ENCODE results near the gene A4GALT. TPM values are rescaled to one million over a fixed set of nuclear protein-coding genes. Genes with fewer than 3 reads are reported as not detected.

A4GALT gene
- total and polyA plus RNA-seq, 2 donors (not counting 1 experiment from before 2014, with no cell fraction given): 0.09 to 6.1 TPM

DNA sequence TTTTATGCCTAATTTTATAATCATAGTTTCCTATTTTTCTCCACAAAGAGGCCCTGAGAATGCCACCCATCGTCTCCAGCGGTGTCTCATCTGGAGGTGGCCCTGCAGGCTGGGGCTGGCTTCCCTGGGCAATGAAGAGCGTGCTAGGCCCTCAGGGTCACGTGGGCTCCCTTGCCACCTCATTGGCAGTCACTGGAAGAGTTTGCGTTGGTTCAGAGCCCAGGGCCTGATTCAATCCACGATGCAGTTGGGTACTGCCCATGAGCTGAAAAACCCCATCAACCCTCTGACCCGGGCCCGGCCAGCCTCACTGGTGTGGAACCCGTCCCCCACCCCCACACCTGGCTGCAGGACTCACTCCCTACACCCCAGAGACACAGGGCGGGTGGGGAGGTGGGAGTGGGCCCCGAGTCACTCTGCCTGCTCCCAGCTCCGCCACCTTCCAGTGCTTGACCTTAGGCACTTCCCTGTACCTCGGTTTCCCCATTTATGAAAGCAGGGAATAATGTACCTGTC lies 43.4 kb upstream of the A4GALT start:
- TF ChIP-seq, protein P1, sequence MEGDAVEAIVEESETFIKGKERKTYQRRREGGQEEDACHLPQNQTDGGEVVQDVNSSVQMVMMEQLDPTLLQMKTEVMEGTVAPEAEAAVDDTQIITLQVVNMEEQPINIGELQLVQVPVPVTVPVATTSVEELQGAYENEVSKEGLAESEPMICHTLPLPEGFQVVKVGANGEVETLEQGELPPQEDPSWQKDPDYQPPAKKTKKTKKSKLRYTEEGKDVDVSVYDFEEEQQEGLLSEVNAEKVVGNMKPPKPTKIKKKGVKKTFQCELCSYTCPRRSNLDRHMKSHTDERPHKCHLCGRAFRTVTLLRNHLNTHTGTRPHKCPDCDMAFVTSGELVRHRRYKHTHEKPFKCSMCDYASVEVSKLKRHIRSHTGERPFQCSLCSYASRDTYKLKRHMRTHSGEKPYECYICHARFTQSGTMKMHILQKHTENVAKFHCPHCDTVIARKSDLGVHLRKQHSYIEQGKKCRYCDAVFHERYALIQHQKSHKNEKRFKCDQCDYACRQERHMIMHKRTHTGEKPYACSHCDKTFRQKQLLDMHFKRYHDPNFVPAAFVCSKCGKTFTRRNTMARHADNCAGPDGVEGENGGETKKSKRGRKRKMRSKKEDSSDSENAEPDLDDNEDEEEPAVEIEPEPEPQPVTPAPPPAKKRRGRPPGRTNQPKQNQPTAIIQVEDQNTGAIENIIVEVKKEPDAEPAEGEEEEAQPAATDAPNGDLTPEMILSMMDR (IDR thresholded peaks at IDR 0.05): no peak
- no peak for TF ChIP-seq EZH2 (IDR thresholded peaks at IDR 0.05; ENCODE audit: borderline replicate concordance, insufficient read depth, low read depth, low read length, poor library complexity, severe bottlenecking)

DNA sequence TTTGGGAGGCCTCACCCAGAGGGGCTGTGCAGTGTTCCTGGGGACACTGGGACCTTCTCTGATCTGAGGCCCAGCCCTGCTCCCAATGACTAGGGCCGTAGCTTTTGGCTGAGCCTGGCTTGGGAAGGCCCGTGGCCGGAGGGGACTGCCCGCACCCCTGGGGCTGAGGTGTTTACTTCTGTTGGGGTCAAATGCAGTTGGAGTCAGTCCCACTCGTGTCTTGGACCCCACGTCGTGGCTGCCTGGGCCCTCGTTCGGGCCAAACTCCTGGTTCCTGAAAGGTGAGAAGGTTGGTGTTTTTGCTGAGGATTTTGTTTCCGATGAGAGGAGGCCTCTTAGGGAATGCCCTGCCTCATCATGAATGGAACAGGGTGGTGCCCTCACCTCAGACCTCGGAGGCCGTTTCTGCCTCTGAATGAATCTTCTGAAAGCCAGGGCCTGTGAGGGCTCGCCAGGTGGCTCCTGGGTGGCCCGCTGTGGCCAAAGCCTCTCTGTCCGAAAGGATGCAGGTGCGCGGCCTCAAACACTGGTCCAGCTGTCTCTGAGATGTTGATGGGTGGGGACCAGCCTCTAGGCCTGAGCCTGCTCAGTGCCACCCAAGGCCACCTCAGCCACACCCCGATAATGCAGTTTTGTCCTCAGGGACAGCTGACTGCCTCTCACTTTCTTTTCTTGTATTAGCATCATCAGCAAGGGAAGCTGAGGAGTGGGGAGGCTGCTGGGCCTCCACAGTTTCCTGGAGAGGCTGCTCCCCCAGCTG lies 40.3 kb upstream of the A4GALT start:
- CTCF ChIA-PET: interaction anchor here (0.6 kb wide), 1 partner anchor 17 kb away, joined by 3 read pairs; no protein-coding TSS in a partner anchor
- no peaks in the 10 kb centered on the region for H3K27me3 ChIP-seq (replicated peaks in 1 of 4; ENCODE audit: control extremely low read depth in 1 of 4, control insufficient read depth in 3 of 4, insufficient read depth in 4 of 4, low read length in 3 of 4)
- H3K4me3 ChIP-seq (ENCODE audit: control extremely low read depth in 1 of 5, extremely low read depth in 1 of 5, insufficient read depth in 1 of 5, low read depth in 2 of 5, low read length in 4 of 5): no peak overlapping the region
- TF ChIP-seq, protein P1 (IDR thresholded peaks at IDR 0.05): no peak
- no peak for TF ChIP-seq EZH2 (IDR thresholded peaks at IDR 0.05; ENCODE audit: borderline replicate concordance, insufficient read depth, low read depth, low read length, poor library complexity, severe bottlenecking)
- H3K79me2 ChIP-seq (ENCODE audit: control insufficient read depth, insufficient read depth, low read length): no peaks in the 10 kb centered on the region
- no peaks in the 10 kb centered on the region for H4K20me1 ChIP-seq (ENCODE audit: control insufficient read depth, insufficient read depth, low read length, poor library complexity, severe bottlenecking)
- H3K9me3 Mint-ChIP-seq (ENCODE audit: insufficient read depth): no peaks in the 10 kb centered on the region
- H3K36me3 ChIP-seq (replicated peaks in 1 of 2; ENCODE audit: control extremely low read depth in 1 of 2, control insufficient read depth in 1 of 2, extremely low read depth in 1 of 2, insufficient read depth in 2 of 2, low read length in 1 of 2): no peaks in the 10 kb centered on the region
- no peak overlapping the region for H3K4me2 ChIP-seq (replicated peaks; ENCODE audit: low read depth, low read length, poor library complexity, severe bottlenecking)
- no peak overlapping the region for H2AFZ ChIP-seq (ENCODE audit: insufficient read depth, low read depth, low read length, poor library complexity, severe bottlenecking)
- DNase-seq: no peak
- H3K4me1 Mint-ChIP-seq: peaks cover 15% of the 10 kb centered on the region
- no peak overlapping the region for H3K9ac ChIP-seq (ENCODE audit: low read length)
- no peaks in the 10 kb centered on the region for H3K9me3 ChIP-seq (ENCODE audit: control extremely low read depth in 1 of 3, control insufficient read depth in 2 of 3, insufficient read depth in 1 of 3, low read length in 2 of 3)
- WGBS (ENCODE audit: insufficient coverage): 71% methylated on average over 16 of the region's 18 CpGs
- intact Hi-C loops (cut with micrococcal nuclease): no loop called here
- ATAC-seq (ENCODE audit: low read depth): peak; percentile 22
- H3K27ac ChIP-seq (ENCODE audit: low read length in 2 of 2): no peak overlapping the region
- peaks cover 0 to 10% of the 10 kb centered on the region in 2 donors for H3K4me1 ChIP-seq (ENCODE audit: control insufficient read depth in 2 of 2, insufficient read depth in 2 of 2, low read length in 2 of 2)
- no peak overlapping the region for H3K27ac Mint-ChIP-seq
- H3K27me3 Mint-ChIP-seq: peaks cover 5% of the 10 kb centered on the region
- H3K4me3 Mint-ChIP-seq: no peak overlapping the region
- POLR2A ChIA-PET: no interaction called here

More for the DNA sequence above, 43.4 kb upstream of the A4GALT start:
- ATAC-seq (ENCODE audit: low read depth) (no peak), DNase-seq (no peak)
- Mint-ChIP-seq H3K4me3 (no peak overlapping the region), H3K27ac (no peak overlapping the region), H3K4me1 (peaks cover 26% of the 10 kb centered on the region), H3K9me3 (ENCODE audit: insufficient read depth) (no peaks in the 10 kb centered on the region), H3K27me3 (no peaks in the 10 kb centered on the region)
- H3K9ac ChIP-seq (ENCODE audit: low read length): no peak overlapping the region
- WGBS (ENCODE audit: insufficient coverage): 80% methylated on average over 10 of the region's 13 CpGs
- H3K9me3 ChIP-seq (ENCODE audit: control extremely low read depth in 1 of 3, control insufficient read depth in 2 of 3, insufficient read depth in 1 of 3, low read length in 2 of 3): no peaks in the 10 kb centered on the region
- H3K79me2 ChIP-seq (ENCODE audit: control insufficient read depth, insufficient read depth, low read length): no peaks in the 10 kb centered on the region
- no peak overlapping the region for H3K27ac ChIP-seq (ENCODE audit: low read length in 2 of 2)
- H3K4me3 ChIP-seq (ENCODE audit: control extremely low read depth in 1 of 5, extremely low read depth in 1 of 5, insufficient read depth in 1 of 5, low read depth in 2 of 5, low read length in 4 of 5): no peak overlapping the region
- H2AFZ ChIP-seq (ENCODE audit: insufficient read depth, low read depth, low read length, poor library complexity, severe bottlenecking): no peak overlapping the region
- no peaks in the 10 kb centered on the region for H3K27me3 ChIP-seq (replicated peaks in 1 of 4; ENCODE audit: control extremely low read depth in 1 of 4, control insufficient read depth in 3 of 4, insufficient read depth in 4 of 4, low read length in 3 of 4)
- no peaks in the 10 kb centered on the region for H4K20me1 ChIP-seq (ENCODE audit: control insufficient read depth, insufficient read depth, low read length, poor library complexity, severe bottlenecking)
- no peak overlapping the region for H3K4me2 ChIP-seq (replicated peaks; ENCODE audit: low read depth, low read length, poor library complexity, severe bottlenecking)
- no peaks in the 10 kb centered on the region for H3K36me3 ChIP-seq (replicated peaks in 1 of 2; ENCODE audit: control extremely low read depth in 1 of 2, control insufficient read depth in 1 of 2, extremely low read depth in 1 of 2, insufficient read depth in 2 of 2, low read length in 1 of 2)
- H3K4me1 ChIP-seq (ENCODE audit: control insufficient read depth in 2 of 2, insufficient read depth in 2 of 2, low read length in 2 of 2): peaks cover 2 to 14% of the 10 kb centered on the region in 2 donors
- intact Hi-C loops (cut with micrococcal nuclease): no loop called here
- POLR2A ChIA-PET: interaction anchor here (1.0 kb wide), 1 partner anchor 9 kb away, joined by 3 read pairs; no protein-coding TSS in a partner anchor
- CTCF ChIA-PET: interaction anchor here (0.9 to 1.4 kb wide), 2 partner anchors 11 to 17 kb away, joined by 3 read pairs; no protein-coding TSS in a partner anchor
